Lung (tissue), 12 donors: ENCODE data around the gene CRELD2. TPM values are rescaled to one million over a fixed set of nuclear protein-coding genes. Genes with fewer than 3 reads are reported as not detected.

Experiments
- ATAC-seq: fragments of 200-7000 bp; cut with Tn5 transposase; one replicate; pipeline ENCODE4 v1.9.1; 2020; ENCODE audit warnings: moderate number of reproducible peaks; ENCODE audit not compliant: insufficient read depth, low FRiP score
- DNase-seq, 3 donors: peaks; one replicate each; pipeline ENCODE4 v3.0.0-alpha.2; 2013 to 2017
- H3K27ac ChIP-seq, 2 donors: one replicate each; pipeline ENCODE4 v1.5.1; 2013; ENCODE audit warnings: mild to moderate bottlenecking in 2 of 2, moderate library complexity in 2 of 2, control low read depth in 1 of 2, inconsistent platforms in 1 of 2, low read depth in 1 of 2, low read length in 1 of 2
- H3K27me3 ChIP-seq, 3 donors: one replicate each; pipeline ENCODE4 v1.5.1; 2013; ENCODE audit warnings: low read length in 2 of 3; ENCODE audit not compliant: control insufficient read depth in 3 of 3, insufficient read depth in 3 of 3
- H3K36me3 ChIP-seq, 4 donors: one replicate each; pipeline ENCODE4 v1.5.1; 2013; ENCODE audit warnings: low read length in 4 of 4, mild to moderate bottlenecking in 1 of 4, moderate library complexity in 1 of 4; ENCODE audit not compliant: control insufficient read depth in 4 of 4, insufficient read depth in 4 of 4
- H3K4me1 ChIP-seq, 5 donors: one replicate each; pipeline ENCODE4 v1.5.1; 2013; ENCODE audit warnings: low read length in 5 of 5, mild to moderate bottlenecking in 2 of 5, moderate library complexity in 1 of 5; ENCODE audit not compliant: control insufficient read depth in 5 of 5, insufficient read depth in 5 of 5
- H3K4me3 ChIP-seq: one replicate; pipeline ENCODE4 v1.5.1; 2013; ENCODE audit warnings: mild to moderate bottlenecking, control low read depth, moderate library complexity
- H3K9ac ChIP-seq, 2 donors: one replicate each; pipeline ENCODE4 v1.5.1; 2013; ENCODE audit warnings: low read length in 2 of 2, control low read depth in 1 of 2; ENCODE audit not compliant: insufficient read depth in 1 of 2
- H3K9me3 ChIP-seq, 4 donors: one replicate each; pipeline ENCODE4 v1.5.1; 2013; ENCODE audit warnings: low read length in 3 of 4, mild to moderate bottlenecking in 1 of 4, moderate library complexity in 1 of 4; ENCODE audit not compliant: control insufficient read depth in 4 of 4, insufficient read depth in 3 of 4
- WGBS, 2 donors: extraction: QIAGEN DNeasy Blood & Tissue Kit; methylation state at CpG; one replicate each; pipeline ENCODE4 v1.1.7; 2013; 5-methylcytosine and 5-hydroxymethylcytosine counted together
- polyA plus RNA-seq, 2 donors: library from polyadenylated mRNA; stranded (reverse); fragments of 200-250 nt; gene quantifications; one replicate each; pipeline ENCODE4 v1.2.1, GENCODE V29; 2013
- total RNA-seq, 2 donors: library from RNA; depleted of rRNA in 1 of 2; stranded (reverse); fragments of >200 nt in 1 of 2; gene quantifications; one replicate each; pipeline ENCODE4 v1.2.1, GENCODE V29; 2014 to 2021
- TF ChIP-seq, protein P1 (sequence below): IDR thresholded peaks from 2 replicates; pipeline ENCODE4 v1.5.1; 2012; ENCODE audit warnings: mild to moderate bottlenecking; ENCODE audit errors: control extremely low read depth, extremely low read depth
- donor health status: control.
- donor health status: control.
- donor health status: Bipolar disorder and iron deficiency.
- donor health status: healthy.
- donor health status: DM: yes; HTN: yes; CAD: no.

CRELD2 gene
- total and polyA plus RNA-seq, 4 donors = 18.7 to 110 (median 71.9) TPM

DNA sequence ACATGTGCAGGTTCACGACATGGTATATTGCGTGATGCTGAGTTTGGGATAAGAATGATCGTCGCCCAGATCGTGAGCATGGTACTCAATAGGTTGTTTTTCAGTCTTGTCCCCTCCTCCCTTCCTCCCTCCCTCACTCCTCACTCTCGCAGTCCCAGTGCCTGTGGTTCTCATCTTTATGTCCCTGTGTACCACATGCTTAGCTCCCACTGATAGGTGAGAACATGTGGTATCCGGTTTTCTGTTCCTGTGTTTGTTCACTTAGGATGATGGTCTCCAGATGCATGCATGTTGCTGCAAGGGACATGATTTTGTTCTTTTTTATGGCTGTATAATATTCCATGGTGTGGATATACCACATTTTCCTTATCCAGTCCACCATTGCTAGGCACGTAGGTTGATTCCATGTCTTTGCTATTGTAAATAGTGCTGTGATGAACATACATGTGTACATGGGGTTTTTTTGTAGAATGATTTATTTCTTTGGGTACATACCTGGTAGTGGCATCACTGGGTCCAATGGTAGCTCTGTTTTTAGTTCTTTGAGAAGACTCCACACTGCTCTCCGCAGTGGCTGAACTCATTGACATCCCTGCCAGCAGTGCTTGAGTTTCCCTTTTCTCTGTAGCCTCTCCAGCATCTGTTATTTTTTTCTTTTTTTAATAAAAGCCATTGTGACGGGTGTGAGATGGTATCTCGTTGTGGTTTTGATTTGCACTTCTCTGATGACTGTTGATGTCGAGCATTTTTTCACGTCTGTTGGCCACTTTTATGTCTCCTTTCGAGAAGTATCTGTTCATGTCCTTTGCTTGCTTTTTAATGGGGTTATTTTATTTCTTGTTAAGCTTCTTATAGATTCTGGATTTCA is 48.4 kb upstream of the CRELD2 start:
- Histone ChIP-seq H3K27me3 (no peaks in the 10 kb centered on the region), H3K9ac (no peak overlapping the region), H3K4me3 (no peak overlapping the region), H3K9me3 (peaks cover 3 to 16% (median 11%) of the 10 kb centered on the region in 4 donors), H3K4me1 (no peaks in the 10 kb centered on the region), H3K27ac (no peak overlapping the region), H3K36me3 (peaks cover 4 to 25% (median 5%) of the 10 kb centered on the region in 4 donors)
- TF ChIP-seq, protein P1, sequence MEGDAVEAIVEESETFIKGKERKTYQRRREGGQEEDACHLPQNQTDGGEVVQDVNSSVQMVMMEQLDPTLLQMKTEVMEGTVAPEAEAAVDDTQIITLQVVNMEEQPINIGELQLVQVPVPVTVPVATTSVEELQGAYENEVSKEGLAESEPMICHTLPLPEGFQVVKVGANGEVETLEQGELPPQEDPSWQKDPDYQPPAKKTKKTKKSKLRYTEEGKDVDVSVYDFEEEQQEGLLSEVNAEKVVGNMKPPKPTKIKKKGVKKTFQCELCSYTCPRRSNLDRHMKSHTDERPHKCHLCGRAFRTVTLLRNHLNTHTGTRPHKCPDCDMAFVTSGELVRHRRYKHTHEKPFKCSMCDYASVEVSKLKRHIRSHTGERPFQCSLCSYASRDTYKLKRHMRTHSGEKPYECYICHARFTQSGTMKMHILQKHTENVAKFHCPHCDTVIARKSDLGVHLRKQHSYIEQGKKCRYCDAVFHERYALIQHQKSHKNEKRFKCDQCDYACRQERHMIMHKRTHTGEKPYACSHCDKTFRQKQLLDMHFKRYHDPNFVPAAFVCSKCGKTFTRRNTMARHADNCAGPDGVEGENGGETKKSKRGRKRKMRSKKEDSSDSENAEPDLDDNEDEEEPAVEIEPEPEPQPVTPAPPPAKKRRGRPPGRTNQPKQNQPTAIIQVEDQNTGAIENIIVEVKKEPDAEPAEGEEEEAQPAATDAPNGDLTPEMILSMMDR = no peak
- ATAC-seq = no peak
- no peak for DNase-seq
- WGBS, 2 donors = 88% methylated on average over 13 to 14 of the region's 14 CpGs

GRCh38 chr22:49871482-49871881 is 47.0 kb upstream of the CRELD2 start:
- Histone ChIP-seq H3K9ac (no peak overlapping the region), H3K9me3 (peaks cover 3 to 15% (median 11%) of the 10 kb centered on the region in 4 donors), H3K27ac (no peak overlapping the region), H3K36me3 (peaks cover 4 to 30% (median 5%) of the 10 kb centered on the region in 4 donors), H3K4me3 (no peak overlapping the region), H3K4me1 (no peaks in the 10 kb centered on the region), H3K27me3 (no peaks in the 10 kb centered on the region)
- 96% methylated on average over 4 of the region's 4 CpGs for WGBS, 2 donors
- no peak for DNase-seq
- TF ChIP-seq, protein P1 = no peak
- ATAC-seq = no peak

DNA sequence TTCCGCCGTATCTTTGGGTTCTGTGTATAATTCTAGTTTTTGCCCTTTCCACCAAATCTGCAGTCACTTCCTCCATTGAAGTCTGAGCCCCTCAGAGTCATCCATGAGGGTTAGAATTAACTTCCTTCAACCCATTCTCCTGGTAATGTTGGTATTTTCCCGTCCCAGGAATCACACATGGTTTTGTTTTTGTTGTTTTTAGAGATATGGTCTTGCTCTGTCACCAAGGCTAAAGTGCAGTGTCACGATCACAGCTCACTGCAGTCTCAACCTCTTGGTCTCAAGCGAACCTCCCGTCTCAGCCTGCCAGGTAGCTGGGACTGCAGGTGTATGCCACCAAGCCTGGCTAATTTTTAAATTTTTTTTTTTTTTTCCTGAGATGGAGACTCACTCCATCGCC is 46.1 kb upstream of the CRELD2 start:
- 92 to 95% methylated on average over 7 of the region's 7 CpGs for WGBS, 2 donors

More for the DNA sequence above, 46.1 kb upstream of the CRELD2 start:
- no peaks in the 10 kb centered on the region for H3K4me1 ChIP-seq
- ATAC-seq = no peak
- no peak overlapping the region for H3K4me3 ChIP-seq
- H3K9me3 ChIP-seq = peaks cover 0 to 12% (median 8%) of the 10 kb centered on the region in 4 donors
- no peak overlapping the region for H3K27ac ChIP-seq
- no peak for DNase-seq
- TF ChIP-seq, protein P1 = no peak
- H3K9ac ChIP-seq = no peak overlapping the region
- peaks cover 4 to 28% (median 4%) of the 10 kb centered on the region in 4 donors for H3K36me3 ChIP-seq
- no peaks in the 10 kb centered on the region for H3K27me3 ChIP-seq
